GM19240 (cell line): ENCODE measurements around the gene LYPLA2.
"Not testable (repeated sequence)": the region's sequence is repeated elsewhere in the genome, so short reads cannot be mapped to it uniquely, and the experiment has no call there.

Source experiments
- DNase-seq: peaks from one replicate; pipeline ENCODE4 v3.0.0; 2011; ENCODE audit warnings: low spot score; ENCODE audit not compliant: insufficient read length

Gene LYPLA2

GRCh38 chr1:23799570-23800399 is 8.8 kb downstream of the LYPLA2 start:
- DNase-seq: peak; percentile 33

GRCh38 chr1:23800400-23801337 is 9.7 kb downstream of the LYPLA2 start, which contains the start of gene GALE:
Gene GALE, minus strand, starts transcription at chr1:23800754. Its CDS starts 1,747 bp downstream, at chr1:23799007.
- peak; percentile 92 for DNase-seq

GRCh38 chr1:23801338-23801748 is 10.4 kb downstream of the LYPLA2 start:
- no peak for DNase-seq

- no peak for DNase-seq
These were observed 10.9 kb downstream of the LYPLA2 start for GRCh38 chr1:23801876-23802275.

GRCh38 chr1:23802809-23803342 is 11.9 kb downstream of the LYPLA2 start:
- not testable (repeated sequence) for DNase-seq

- no peak for DNase-seq
These were observed 12.7 kb downstream of the LYPLA2 start for GRCh38 chr1:23803674-23804073.

GRCh38 chr1:23804183-23804835 is 13.4 kb downstream of the LYPLA2 start:
- DNase-seq: no peak

- no peak for DNase-seq
These were observed 14.1 kb downstream of the LYPLA2 start for GRCh38 chr1:23805025-23805424.

- no peak for DNase-seq
These were observed 15.3 kb downstream of the LYPLA2 start for GRCh38 chr1:23806280-23806679.

- no peak for DNase-seq
These were observed 16.5 kb downstream of the LYPLA2 start for GRCh38 chr1:23807453-23807852.

- peak; percentile 60 for DNase-seq
These were observed 18.8 kb downstream of the LYPLA2 start for GRCh38 chr1:23809751-23810171.

GRCh38 chr1:23810818-23811540 is 20.0 kb downstream of the LYPLA2 start:
- no peak for DNase-seq

- no peak for DNase-seq
These were observed 23.1 kb downstream of the LYPLA2 start for GRCh38 chr1:23814016-23814415.

GRCh38 chr1:23816361-23816760 is 25.4 kb downstream of the LYPLA2 start:
- DNase-seq: no peak

GRCh38 chr1:23816906-23817305 is 26.0 kb downstream of the LYPLA2 start:
- no peak for DNase-seq

- no peak for DNase-seq
These were observed 26.7 kb downstream of the LYPLA2 start for GRCh38 chr1:23817633-23818032.

- no peak for DNase-seq
These were observed 32.8 kb downstream of the LYPLA2 start for GRCh38 chr1:23823767-23824166.

GRCh38 chr1:23824711-23825075 is 33.7 kb downstream of the LYPLA2 start:
- DNase-seq: no peak

- DNase-seq: peak; percentile 92
These were observed 34.3 kb downstream of the LYPLA2 start, which contains the start of gene HMGCL for GRCh38 chr1:23825076-23825761. Gene HMGCL, minus strand, starts transcription at chr1:23825429. Its CDS starts 14 bp downstream, at chr1:23825415.
